ENCODE results near the gene NBPF3.
A peak's percentile ranks its signal among the peaks of the same experiment; 100 is the strongest.

Gene NBPF3

DNA sequence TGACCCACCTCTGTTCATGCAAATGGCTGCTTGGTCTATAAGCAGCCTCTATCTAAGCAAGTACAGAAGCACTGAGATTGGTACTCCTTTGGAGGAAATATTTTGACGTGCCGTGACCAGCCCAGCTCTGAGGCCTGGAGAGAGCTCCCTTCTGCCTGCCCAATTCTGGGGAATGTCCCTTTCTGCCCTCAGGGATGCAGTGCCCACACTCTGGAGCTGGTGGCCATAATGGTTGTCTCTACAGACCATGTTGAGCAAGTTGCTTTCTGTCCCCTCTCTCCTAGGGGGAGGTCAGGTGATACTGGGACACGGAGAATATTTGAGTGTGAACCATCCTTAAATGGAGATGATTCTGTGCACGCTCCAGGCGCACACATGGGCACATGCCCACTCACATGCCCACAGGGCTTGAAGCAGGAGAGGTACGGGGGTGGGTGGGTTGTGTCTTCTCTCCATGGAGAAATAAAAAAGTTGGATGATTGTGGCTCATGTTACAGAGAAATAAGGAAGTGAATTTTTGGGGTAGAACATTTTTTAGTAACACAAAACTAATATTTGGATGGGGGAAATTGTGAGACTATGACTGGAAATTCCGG, 55.4 kb downstream of the NBPF3 start:
- TF ChIP-seq POLR2A (IDR thresholded peaks at IDR 0.05; ENCODE audit: low read depth, low read length) (no peak), TAF1 (IDR thresholded peaks at IDR 0.05; ENCODE audit: borderline replicate concordance, low read depth, low read length) (no peak), POLR2AphosphoS5 (IDR thresholded peaks at IDR 0.05; ENCODE audit: low read depth, low read length) (no peak)
- DNase-seq (ENCODE audit: insufficient read length): no peak
- no peak for FAIRE-seq

DNA sequence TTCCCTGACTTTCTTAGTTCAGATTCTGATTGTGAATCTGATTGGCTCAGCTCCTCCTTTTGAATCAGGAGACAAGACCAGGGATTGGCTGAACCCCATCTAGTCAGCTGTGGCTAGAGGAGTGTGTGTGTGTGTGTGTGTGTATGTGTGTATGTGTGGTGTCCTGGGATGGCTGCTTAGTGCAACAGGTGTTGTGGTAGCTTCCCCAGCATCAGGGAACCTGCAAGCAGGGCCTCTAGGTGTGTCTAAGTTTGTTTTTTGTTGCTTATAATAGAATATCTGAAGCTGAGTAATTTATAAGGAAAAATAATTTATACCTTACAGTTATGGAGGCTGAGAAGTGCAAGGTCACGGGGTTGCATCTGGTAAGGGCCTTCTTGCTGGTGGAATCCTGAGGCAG, 56.1 kb downstream of the NBPF3 start:
- no peak for FAIRE-seq
- TF ChIP-seq POLR2A (IDR thresholded peaks at IDR 0.05; ENCODE audit: low read depth, low read length) (no peak), POLR2AphosphoS5 (IDR thresholded peaks at IDR 0.05; ENCODE audit: low read depth, low read length) (no peak), TAF1 (IDR thresholded peaks at IDR 0.05; ENCODE audit: borderline replicate concordance, low read depth, low read length) (no peak)

DNA sequence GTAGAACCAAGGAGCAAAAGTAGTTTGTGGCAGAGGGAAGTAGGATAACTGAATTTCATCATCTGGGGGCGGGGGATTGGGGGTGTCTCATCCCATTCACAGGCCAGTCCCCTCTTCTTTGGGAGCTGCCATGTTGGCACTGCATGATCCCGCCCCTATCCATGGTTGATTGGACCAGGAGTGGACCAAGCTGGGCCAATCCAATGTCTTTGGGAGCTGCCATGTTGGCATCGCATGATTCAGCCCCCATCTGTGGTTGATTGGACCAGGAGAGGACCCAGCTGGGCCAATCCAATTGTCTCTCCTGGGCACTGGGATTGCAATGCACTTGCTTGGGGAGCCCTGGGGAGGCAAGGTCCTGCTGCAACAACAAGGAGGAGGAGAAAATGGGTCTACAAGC, 56.9 kb downstream of the NBPF3 start:
- no peak for DNase-seq (ENCODE audit: insufficient read length)
- TF ChIP-seq POLR2AphosphoS5 (IDR thresholded peaks at IDR 0.05; ENCODE audit: low read depth, low read length) (no peak), POLR2A (IDR thresholded peaks at IDR 0.05; ENCODE audit: low read depth, low read length) (no peak), TAF1 (IDR thresholded peaks at IDR 0.05; ENCODE audit: borderline replicate concordance, low read depth, low read length) (no peak)
- no peak for FAIRE-seq

More for the DNA sequence above, 56.1 kb downstream of the NBPF3 start:
- DNase-seq (ENCODE audit: insufficient read length): no peak

DNA sequence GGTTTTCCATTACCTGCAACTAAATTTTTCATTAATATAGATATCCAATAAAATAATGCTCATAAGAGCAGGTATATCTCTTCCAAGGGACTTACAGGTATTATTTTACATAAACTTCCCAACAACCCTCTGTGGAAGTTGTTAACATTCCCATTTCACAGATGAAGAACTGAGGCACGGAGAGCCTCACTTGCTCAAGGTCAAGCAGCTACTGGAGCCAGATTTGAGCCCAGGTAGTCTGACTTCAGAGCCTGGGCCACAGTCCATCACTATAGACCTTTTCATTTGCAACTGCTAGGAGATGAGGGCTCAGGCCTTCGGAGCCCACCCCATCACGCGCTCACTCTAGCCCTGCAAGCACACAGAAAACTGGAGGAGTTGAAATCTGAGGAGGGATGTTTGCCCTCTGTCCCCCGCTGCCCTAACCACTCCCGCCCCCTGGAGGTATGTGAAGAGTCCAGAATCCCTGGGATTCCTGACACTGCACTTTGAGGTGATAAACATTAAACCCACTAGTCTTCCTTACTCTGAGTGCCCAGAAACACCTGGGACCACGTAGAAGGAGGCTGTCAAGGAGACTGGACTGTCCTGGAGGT, 57.6 kb downstream of the NBPF3 start:
- no peak for DNase-seq (ENCODE audit: insufficient read length)
- no peak for FAIRE-seq
- TF ChIP-seq POLR2A (IDR thresholded peaks at IDR 0.05; ENCODE audit: low read depth, low read length) (no peak), TAF1 (IDR thresholded peaks at IDR 0.05; ENCODE audit: borderline replicate concordance, low read depth, low read length) (no peak), POLR2AphosphoS5 (IDR thresholded peaks at IDR 0.05; ENCODE audit: low read depth, low read length) (no peak)

DNA sequence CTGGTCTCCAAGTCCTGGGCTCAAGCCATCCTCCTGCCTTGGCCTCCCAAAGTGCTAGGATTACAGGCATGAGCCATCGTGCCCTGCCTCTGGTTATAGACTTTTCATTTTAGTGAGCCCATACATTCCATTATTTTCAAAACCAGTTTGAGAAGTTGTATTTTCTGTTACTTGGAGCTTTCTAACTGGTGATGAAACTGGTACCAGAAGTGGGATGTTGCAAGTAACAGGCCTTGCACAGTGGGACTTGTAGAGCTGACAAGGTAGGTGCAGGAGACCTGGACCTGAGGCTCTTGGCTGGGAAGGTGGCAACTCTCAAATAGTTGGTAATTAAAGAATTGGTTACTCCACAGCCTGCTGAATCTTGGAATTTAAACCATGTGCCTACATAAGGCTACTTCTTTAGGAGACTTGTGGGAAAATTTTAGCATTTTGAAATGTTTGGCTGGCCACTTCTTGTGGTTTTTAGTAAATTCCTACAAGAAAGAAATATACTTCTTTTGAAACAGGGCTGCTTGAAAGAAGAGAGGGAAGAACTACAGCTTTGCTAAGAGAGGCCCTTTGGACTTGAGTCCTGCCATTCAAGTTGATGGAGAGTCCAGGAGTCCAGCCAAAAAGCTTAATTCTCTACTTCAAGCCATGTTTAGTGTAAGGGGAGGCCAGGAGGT, 59.5 kb downstream of the NBPF3 start:
- TF ChIP-seq TAF1 (IDR thresholded peaks at IDR 0.05; ENCODE audit: borderline replicate concordance, low read depth, low read length): no peak
- no peak for TF ChIP-seq POLR2AphosphoS5 (IDR thresholded peaks at IDR 0.05; ENCODE audit: low read depth, low read length)
- TF ChIP-seq POLR2A (IDR thresholded peaks at IDR 0.05; ENCODE audit: low read depth, low read length): no peak
- FAIRE-seq: no peak
- no peak for DNase-seq (ENCODE audit: insufficient read length)

DNA sequence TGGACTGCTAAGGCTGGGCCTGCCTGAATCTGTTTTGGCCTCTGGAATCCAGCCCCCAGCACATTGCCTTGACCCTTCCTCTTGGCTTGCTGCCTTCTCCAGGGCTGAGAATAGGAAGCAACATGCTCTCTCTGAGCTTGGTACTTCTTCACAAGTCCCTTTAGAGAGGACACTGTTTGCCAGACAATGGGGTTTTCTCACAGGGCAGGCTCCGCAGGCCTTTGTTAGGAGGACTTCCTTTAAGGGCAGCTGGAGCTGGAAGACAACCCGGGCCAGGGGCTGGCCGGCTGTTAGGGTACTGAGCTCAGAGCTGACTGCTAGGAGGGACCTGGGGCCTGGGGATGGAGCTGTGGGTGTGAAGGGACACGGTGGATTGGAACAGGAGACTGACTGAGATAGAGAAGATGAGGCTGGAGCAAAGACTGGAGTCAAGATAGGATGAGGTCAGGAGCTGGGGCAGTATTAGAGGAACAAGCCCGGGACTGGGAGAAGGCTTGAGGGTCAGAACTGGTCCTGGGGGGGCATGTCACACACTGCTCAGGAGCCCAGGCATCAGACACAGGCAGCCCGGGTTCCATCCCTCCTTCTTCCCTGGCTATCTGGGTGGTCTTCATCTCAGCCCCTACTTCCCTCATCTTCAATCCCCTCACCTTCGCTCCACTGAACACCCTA, 63.9 kb downstream of the NBPF3 start:
- TF ChIP-seq POLR2A (IDR thresholded peaks at IDR 0.05; ENCODE audit: low read depth, low read length) (no peak), POLR2AphosphoS5 (IDR thresholded peaks at IDR 0.05; ENCODE audit: low read depth, low read length) (no peak), TAF1 (IDR thresholded peaks at IDR 0.05; ENCODE audit: borderline replicate concordance, low read depth, low read length) (no peak)
- DNase-seq (ENCODE audit: insufficient read length) (no peak), FAIRE-seq (no peak)

DNA sequence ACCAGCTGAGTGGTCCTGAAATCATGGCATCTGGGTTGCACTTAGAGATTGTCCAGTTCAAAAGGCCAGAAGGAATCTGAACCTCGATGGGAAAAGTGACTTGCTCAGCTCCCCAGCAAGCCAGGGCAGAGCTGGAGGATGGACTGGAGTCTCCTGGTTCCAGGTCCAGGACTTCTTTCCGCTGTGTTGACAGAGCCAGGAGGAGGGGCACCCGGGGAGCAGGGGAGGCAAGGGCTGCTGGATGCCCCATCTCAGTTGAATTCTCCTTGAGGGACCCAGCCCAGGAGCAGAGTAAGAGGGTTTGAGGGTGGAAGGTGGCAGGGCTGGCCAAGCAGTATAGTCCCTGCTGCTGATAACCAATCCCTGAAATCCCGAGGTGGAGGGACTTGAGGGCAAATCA, 66.9 kb downstream of the NBPF3 start:
- FAIRE-seq (no peak), DNase-seq (ENCODE audit: insufficient read length) (no peak)
- TF ChIP-seq POLR2A (IDR thresholded peaks at IDR 0.05; ENCODE audit: low read depth, low read length): no peak
- TF ChIP-seq POLR2AphosphoS5 (IDR thresholded peaks at IDR 0.05; ENCODE audit: low read depth, low read length): no peak
- no peak for TF ChIP-seq TAF1 (IDR thresholded peaks at IDR 0.05; ENCODE audit: borderline replicate concordance, low read depth, low read length)

DNA sequence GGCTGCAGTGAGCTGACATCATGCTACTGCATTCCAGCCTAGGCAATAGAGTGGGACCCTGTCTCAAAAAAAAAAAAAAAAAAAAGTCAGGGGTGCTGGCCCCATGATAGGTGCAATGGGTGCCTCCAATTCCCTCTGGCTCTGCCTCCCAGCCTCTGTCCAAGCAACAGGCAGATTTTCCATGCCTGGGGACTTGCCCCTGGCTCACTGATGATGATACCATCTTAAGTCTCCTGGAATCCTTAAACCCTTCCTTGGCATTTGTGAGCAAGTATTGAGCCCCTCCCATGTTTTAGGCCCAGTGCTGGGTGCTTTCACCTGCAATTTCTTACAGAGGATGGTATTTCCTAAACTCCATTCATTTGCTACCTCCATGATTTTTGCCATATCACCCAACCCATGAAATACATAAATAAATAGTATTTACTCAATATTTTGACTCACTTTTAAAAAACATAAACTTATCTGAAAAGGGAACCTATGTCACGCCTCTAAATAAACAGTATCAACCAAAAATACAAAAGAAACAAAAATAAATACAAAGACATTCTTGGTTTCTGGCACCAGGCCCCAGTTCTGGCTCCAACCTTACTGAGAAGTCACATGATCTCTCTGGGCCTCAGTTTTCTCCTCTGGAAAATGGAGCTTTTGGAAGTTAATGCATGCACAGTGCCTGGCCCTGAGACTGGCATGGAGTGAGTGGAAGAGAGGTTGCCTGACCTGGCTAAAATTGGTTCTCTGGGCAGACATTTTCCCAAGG, 67.8 kb downstream of the NBPF3 start:
- TF ChIP-seq POLR2A (IDR thresholded peaks at IDR 0.05; ENCODE audit: low read depth, low read length) (no peak), POLR2AphosphoS5 (IDR thresholded peaks at IDR 0.05; ENCODE audit: low read depth, low read length) (no peak), TAF1 (IDR thresholded peaks at IDR 0.05; ENCODE audit: borderline replicate concordance, low read depth, low read length) (no peak)
- no peak for DNase-seq (ENCODE audit: insufficient read length)

DNA sequence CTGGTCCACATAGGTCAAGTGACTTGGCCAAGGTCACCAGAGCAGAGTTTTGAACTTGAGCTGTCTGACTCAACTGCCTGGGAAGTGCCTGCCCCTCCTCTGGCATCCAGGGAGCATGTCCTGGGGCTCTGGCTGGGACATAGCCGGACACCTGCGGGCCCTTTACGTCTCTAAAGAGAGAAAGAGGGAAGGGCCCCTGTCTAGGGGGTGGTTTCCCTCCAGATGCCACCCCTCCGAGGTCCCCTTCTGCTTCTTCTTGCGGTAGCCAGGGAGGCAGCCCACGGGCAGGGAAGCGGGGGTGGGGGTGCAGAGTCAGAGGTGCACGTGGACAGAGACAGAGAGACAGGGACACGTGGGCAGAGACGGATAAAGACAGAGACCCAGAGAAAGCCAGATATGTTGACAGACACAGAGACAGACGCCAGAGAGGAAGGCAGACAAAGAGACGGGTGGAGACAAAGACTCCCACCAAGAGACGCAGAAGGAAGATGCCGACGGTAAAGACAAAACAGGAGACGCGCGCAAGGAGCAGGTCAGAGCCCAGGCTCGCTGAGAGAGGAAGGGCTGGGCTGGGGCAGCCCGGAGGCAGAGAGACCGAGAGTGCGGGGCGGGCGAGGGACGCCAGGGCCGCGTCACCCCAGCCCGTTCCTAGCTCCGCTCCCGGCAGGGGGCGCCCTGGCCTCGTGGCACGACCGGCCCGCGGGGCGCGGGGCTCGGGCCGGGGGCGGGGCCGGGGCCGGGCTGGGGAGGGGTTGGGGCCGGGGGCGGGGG, 68.8 kb downstream of the NBPF3 start:
- no peak for FAIRE-seq
- TF ChIP-seq POLR2A (IDR thresholded peaks at IDR 0.05; ENCODE audit: low read depth, low read length): no peak
- no peak for TF ChIP-seq POLR2AphosphoS5 (IDR thresholded peaks at IDR 0.05; ENCODE audit: low read depth, low read length)
- TF ChIP-seq TAF1 (IDR thresholded peaks at IDR 0.05; ENCODE audit: borderline replicate concordance, low read depth, low read length): no peak
- DNase-seq (ENCODE audit: insufficient read length): peak; percentile 66

More for the DNA sequence above, 67.8 kb downstream of the NBPF3 start:
- no peak for FAIRE-seq

DNA sequence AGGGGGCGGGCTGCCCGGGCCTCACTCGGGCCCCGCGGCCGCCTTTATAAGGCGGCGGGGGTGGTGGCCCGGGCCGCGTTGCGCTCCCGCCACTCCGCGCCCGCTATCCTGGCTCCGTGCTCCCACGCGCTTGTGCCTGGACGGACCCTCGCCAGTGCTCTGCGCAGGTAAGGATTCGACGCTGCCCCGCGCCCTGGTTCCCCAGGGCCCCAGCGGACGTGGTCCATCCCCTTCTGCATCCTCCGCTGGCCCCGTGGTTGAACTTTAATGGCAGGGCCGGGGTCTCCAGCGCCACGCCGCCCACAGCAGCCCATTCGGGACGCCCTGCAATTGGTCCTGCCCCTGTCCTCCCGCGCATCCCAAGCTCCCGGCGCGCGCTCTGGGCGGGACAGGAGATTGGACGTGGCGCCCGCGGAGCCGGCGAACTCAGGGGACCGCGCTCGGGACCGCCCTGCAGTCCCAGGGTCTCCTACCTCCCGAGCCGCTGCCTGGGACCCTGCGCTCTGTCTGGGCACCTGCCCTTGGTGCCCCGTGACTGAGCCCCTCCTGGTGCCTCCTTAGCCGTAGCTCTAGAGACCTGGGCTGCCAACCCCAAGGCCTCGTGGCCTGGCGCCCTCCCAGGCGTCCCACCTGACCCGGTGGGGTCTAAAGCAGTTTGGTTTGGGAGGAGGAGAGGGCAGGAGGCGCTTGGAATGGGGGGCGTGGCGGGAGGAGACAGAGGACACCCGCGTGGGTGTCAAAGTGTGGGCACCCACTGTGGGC, 69.6 kb downstream of the NBPF3 start, which contains the start of gene ALPL:
Gene ALPL, plus strand, starts transcription at position 73 of the 762 bp plus-strand sequence. CDS start 44,659 bp downstream, outside the sequence.
- TF ChIP-seq TAF1 (IDR thresholded peaks at IDR 0.05; ENCODE audit: borderline replicate concordance, low read depth, low read length) (no peak), POLR2A (IDR thresholded peaks at IDR 0.05; ENCODE audit: low read depth, low read length) (no peak), POLR2AphosphoS5 (IDR thresholded peaks at IDR 0.05; ENCODE audit: low read depth, low read length) (no peak)
- FAIRE-seq: no peak
- no peak for DNase-seq (ENCODE audit: insufficient read length)
